GM11168 (cell line): ENCODE measurements around the gene SYNRG.

Source experiments
- in situ Hi-C: fragments of 300-500 bp; cut with MboI; formaldehyde crosslinking; loops from one replicate; pipeline ENCODE4 v1.12.0; 2022; ENCODE audit warnings: low sequenced_read_pairs; ENCODE audit not compliant: unreplicated experiment

Gene SYNRG

GRCh38 chr17:37607637-37608331 is 1.4 kb downstream of the SYNRG start:
- in situ Hi-C loops = no loop called here

DNA sequence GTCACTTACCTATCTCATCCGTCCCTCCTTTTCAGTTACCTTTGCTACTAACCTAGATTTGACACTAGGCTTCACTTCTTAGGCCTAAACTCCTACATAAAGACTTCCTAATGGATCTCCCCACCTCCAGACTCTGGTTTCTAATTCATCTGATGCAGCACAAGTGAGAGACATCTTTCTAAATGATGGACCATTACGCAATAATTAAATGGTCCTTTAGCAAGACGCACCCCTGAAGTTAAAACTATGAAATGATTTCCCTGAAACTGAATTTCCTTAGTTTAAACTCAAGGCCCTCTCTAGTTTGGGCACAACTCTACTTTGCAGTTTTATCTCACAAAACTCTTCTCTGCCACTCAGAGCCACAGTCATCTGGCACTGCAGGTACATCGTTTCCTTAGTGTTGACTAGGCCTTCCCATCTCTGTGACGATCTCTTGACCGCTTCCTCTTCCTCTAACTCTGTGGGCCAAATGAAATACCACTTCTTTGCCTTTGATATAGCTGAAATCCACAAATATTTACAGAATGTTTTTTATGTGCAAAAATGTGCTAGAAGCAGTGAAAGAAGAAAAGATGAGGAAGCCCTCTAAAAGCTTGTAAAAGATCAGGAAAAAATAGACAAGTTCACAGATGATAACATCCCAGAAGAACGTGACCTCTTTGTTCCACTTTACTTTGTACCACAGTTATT is 3.3 kb downstream of the SYNRG start:
- in situ Hi-C loops = no loop called here

- in situ Hi-C loops = no loop called here
These were observed 4.1 kb downstream of the SYNRG start for GRCh38 chr17:37605081-37605480.

DNA sequence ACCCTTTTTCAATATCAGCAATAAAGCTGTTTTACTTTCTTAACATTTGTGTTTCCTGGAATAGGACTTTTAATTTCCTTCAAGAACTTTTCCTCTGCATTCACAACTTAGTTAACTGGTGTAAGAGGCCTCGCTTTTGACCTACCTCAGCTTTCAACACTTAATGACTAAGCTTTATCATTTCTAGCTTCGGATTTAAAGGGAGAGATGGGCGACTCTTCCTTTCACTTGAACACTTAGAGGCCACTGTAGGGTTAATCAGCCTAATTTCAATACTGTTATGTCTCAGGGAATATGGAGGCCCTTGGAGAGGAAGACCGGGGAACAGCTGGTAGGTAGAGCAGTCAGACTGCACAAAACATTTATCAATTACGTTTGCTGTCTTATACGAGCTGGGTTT is 4.7 kb downstream of the SYNRG start:
- in situ Hi-C loops = no loop called here

DNA sequence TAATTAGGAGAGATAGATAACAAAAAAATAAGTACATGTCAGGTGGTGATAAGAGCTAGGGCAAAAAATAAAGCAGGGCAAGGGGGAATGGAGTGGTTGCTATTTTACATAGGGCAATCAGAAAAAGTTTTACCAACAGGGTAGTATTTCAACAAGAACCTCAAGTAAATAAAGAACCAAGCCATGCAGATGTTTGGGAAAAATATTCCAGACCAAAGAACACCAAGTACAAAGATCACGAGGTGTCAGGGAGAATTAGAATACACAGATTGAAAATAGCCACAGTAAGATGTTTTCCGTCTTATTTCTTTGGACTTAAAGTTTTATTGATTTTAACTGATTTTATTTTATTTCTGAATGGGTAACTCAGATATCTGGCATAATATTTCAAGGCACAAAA is 11.1 kb downstream of the SYNRG start:
- in situ Hi-C loops = no loop called here

- in situ Hi-C loops = no loop called here
These were observed 16.9 kb downstream of the SYNRG start for GRCh38 chr17:37592291-37592690.

GRCh38 chr17:37585066-37585465 is 24.2 kb downstream of the SYNRG start:
- in situ Hi-C loops = no loop called here

DNA sequence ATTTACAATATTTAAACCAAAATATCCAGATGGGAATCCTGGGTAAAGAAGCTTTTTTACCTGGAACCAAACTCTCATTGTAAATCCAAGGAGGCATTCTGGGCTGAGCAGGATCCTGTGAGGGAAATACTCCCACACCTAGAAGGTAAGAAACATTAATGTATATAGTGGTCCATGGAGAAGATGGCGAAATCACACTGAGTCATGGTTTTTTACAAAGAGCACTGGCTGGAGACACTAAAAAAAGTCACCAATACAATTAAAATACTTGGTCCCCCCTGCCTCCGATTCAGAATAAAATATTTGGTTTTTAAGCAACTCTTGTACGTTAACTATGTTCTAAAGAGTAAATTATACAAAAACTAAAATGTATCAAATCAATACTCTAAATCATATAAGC is 32.9 kb downstream of the SYNRG start:
- in situ Hi-C loops = no loop called here

GRCh38 chr17:37574427-37574826 is 34.8 kb downstream of the SYNRG start:
- in situ Hi-C loops = no loop called here

DNA sequence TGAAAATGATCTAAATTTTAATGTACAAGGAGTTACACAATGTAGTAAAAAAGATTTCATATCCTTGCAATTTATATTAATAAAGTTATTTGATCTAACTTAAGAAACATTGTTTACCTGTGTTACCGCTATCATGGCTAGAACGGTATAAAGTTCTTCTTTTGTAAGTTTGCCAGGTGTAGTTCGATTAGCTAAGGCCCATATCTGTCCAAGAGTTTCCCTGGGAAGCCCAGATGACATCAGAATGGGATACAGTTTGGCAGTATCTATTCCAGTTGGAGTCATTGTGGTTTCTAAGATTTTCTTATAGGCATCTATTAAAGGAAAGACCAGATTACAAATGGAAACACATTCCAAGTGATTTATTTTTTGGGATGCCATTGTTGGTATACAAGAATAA is 37.5 kb downstream of the SYNRG start:
- in situ Hi-C loops = no loop called here

DNA sequence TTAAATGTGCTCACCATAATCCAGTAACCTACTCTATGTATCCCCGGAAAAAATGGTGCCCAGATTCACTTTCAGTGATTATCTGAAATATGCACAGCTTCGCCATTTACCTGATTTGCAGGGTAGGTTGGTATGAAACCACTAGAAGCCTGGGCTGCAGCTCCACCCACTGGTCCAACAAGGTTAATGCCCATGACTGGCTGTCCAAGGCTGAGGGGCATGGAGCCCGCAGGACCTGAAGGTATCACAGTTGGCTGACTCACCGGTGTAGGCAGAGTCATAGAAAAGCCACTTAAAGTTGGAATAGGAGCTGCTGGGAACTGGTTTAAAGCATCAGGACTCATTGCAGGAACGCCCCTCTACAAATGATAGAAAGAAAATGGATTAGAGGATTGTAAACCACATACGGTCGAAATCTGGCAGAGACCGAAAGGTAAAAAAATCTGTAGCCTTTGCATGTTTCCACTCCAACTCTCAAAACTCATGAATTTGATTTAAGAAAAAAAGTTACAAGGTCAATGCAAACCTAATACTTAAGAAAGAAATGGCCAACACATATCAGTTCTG is 38.6 kb downstream of the SYNRG start:
- in situ Hi-C loops = no loop called here

GRCh38 chr17:37568350-37569053 is 40.7 kb downstream of the SYNRG start:
- in situ Hi-C loops = no loop called here

GRCh38 chr17:37567538-37567937 is 41.7 kb downstream of the SYNRG start:
- in situ Hi-C loops = no loop called here

- in situ Hi-C loops = no loop called here
These were observed 42.1 kb downstream of the SYNRG start for GRCh38 chr17:37567137-37567536.

DNA sequence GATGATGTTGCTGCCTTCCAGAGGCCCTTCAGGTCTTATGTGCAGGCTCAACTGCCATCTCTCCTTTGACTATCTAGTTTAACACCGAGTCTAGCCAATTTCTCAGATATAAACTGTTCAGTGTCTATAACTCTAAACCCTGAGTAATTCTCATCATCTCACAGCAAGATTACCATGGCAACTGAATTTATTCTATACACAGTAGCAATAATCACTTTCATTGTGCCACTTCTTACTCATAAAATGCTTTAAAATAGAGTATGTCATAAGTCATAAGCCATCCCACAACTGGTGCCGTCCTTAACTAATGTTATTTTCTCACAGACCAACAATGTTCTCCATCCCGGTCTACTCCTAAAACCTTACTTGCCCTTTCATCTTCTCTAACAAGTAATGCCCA is 45.0 kb downstream of the SYNRG start:
- in situ Hi-C loops = no loop called here

- in situ Hi-C loops = no loop called here
These were observed 47.0 kb downstream of the SYNRG start for GRCh38 chr17:37562016-37562745.

DNA sequence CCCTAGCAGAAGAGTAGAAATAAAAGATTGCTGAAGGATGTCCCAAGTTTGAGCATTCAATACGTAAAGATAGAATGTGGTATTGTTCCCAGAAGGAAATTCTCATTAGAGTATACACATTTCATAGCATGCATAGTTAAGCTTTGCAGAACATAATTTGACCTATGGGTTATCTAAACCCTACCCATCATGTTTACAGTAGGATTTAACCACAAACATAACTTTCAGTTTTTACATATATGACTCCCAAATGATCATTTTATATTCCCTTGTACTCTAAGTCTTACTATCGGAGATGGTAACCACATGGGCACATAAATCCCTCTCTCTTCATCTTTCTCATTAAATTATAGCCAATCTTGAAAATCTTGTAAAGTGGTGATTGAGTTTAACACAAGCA is 50.9 kb downstream of the SYNRG start:
- in situ Hi-C loops = no loop called here

- in situ Hi-C loops = no loop called here
These were observed 51.7 kb downstream of the SYNRG start for GRCh38 chr17:37557482-37557881.

DNA sequence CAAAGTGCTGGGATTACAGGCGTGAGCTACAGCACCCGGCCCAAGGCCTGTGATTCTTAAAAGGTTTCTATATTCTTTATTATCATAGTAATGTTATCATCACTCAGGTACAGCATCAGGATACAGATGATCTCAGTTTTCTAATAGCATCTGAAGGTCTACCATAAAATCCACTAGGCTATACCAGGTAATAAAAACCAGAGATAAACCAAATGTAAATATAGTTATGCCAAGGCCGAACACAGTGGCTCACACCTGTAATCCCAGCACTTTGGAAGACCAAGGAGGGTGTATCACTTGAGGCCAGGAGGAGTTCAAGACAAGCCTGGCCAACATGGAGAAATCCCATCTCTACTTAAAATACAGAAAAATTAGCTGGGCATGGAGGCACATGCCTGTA is 53.8 kb downstream of the SYNRG start:
- in situ Hi-C loops = no loop called here

DNA sequence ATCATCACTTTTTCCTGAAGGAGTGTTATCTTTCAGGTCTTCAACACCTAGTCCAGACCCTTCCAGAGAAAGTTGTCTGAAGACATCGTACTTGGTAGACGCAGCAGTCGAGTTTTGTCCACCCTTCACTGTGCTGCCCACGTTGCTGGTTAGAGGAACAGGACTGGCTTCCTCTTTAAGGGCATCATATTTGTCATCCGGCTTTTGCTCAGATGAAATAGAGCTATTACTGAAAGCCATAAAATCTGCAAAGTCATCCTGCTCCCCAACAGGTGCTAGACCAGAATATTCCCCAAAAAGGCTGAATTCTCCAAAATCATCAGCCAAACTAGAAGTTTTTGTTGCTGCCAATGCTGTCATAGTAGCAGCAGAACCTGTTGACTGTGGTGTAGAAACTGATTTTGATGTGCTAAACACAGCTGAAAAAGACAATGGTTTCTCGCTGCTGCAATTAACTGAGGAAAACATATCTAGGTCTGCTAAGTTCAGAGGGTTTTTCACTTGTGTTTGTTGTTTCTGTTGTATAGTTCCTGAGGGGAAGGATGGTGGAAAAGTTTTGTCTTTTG is 55.7 kb downstream of the SYNRG start:
- in situ Hi-C loops = no loop called here
